Stimulated activated naive CD8-positive, alpha-beta T cell treated with anti-CD3 and anti-CD28 coated beads, Interleukin-15, Interleukin-2, amounts not matched to agents 100 U/mL and 50 U/mL, for 24 hours (primary cell): ENCODE results near the gene MATN1.

Experiments used
- ATAC-seq: fragments of 150-1000 bp; cut with Tn5 transposase; one replicate; pipeline ENCODE4 v1.10.0; 2021
- DNase-seq: peaks from one replicate; pipeline ENCODE4 v3.0.0; 2021

Gene MATN1

DNA sequence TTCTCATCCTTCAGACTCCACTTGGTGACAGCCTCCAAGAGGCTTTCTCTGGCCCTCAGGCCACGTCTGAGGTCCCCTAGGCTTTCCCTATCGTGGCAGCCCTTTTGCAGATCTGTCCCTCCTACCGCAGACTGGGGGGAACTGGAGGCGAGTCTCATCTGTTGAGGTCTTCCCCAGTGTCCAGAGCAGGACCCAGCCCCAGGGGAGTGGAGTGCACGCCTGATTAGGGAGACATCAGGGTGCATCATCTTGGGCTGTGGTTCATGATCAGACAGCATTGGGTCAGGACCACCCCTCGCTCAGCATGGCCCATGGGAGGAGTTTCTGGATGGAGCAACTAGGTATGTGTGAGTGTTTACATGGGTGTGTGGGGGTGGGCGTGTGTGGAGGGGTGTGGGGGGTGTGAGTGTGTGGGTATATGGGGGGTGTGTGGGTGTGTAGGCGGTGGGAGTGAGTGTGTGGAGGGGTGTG is 8.5 kb upstream of the MATN1 start:
- ATAC-seq: peak; percentile 61
- DNase-seq: peak; percentile 22

GRCh38 chr1:30731109-30731805 is 7.9 kb upstream of the MATN1 start:
- no peak for DNase-seq
- ATAC-seq: peak; percentile 24

DNA sequence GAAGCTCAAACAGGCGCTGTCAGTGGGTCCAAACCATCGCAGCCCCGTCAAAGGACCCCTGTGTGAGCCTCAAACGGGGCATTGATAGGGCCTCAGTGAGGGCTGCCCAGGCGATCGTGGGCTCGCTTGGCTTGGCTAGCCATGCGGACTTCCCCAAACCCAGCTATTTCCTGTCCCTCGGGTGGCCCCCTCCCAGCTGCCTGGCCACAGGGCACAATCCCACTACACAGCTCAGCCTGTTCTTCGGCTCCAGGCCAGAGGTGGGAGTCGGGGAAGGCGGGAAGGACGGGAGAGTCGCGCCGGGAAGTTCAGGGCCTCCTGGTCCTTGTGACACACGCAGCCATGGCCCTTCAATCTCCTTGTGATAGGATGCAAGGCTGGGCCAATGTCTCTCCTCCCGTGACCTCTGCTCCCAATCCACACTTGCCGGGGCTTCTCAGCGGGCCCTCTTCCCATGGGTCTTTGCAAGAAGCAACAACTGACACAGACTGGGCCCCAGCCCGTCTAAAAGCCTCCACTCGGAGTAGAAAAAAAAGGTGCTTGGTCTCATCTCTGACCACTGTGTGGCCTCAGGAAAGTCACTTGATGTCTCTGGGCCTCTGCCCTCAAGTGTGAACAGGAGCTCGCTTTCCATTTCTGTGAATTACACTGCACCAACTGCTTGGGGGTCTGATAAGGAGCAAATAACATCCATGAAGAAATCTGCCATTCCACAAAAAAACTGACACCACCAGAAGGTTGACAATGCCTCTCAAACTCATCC is 7.1 kb upstream of the MATN1 start:
- DNase-seq (no peak), ATAC-seq (no peak)

DNA sequence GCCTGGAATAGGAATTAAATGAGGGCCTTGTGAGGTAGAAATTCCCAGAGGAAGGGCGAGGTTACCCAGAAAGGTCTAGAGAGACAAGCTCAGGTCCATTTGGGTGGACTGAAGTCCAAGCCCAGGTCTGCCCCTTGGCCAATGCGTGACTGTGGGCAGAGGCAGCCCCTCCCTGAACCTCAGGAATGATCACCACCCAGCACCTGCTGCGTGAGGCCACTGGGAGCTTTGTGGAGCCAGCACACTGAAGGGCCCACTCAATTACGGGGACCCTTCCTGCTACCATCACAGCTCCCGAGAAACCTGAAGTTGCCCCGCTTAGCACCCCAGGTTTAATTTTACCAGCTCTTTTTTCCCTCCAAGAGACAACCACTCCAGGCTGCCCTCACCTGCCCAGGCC is 6.5 kb upstream of the MATN1 start:
- DNase-seq (no peak), ATAC-seq (no peak)

DNA sequence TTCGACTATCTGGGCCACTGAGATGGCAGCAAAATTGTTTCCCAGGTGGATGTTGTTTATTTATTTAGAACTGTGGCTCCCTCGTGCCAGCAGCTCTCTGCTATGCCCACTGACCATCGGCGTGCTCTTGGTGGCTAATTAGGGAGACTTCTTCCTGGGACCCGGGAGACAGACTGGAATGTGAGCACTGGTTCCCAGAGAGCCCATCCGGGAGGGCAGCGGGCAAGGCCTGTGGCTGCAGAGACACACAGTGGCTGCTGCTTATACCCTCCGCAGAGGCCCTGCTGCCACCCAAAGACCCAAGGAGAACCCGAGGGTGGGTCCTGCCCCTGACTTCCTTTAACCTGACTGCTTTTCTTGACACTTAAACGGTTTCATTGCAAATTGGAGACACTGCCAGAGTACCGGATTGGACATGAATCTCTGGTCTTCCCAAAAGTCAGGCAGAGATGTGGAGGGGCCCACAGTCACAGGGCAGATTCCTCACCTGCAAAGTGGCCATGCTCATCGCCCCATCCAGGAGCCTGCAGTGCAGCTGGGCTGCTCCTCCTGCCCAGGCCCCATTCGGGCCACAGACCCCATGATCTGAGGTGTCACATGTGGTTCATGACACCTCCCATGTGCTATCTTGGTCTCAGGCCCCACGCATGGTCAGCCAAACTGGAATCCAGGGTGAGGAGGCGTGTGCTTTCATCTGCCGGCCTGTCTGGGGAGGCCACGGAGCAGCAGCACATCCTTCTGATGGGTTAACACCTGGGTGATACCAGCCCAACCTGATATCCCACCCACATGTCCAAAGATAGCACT is 5.7 kb upstream of the MATN1 start:
- no peak for DNase-seq
- ATAC-seq: no peak

DNA sequence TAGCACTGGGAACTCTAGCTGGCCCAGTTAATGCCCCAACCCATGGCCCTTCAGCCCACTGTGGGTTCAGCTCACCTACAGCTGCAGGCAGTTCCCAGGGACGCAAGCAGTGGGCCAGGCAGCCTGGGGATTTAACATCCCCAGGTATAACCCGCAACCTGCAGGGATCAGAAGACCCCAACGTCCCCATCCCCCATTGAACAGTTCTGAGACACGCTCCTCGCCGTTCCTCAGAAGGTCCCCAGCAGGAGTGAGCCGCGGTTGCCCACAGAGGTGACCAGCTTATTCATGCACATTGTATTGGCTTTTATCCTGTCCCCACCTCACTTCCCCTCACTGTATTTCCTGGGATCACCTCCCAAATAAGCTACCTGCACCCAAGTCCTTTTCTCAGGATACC is 5.0 kb upstream of the MATN1 start:
- DNase-seq (no peak), ATAC-seq (no peak)

DNA sequence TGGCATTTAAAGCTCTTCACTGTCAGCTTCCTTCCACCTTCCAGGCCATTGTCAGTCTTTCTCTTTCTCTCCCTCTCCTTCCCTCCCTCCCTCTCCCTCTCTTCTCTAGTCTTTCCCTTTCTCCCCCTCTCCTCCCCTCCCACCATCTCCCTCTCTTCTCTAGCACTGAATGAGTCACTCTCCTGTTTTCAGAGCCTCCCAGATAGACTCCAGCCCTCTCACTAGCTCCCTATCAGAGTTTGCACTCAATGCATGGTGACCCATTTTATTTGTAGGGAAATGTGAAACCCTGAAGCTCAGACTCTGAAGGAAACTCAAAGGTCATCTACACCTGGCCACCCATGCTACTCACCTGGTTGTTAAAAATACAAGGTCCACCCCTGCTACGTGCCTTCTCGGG is 4.4 kb upstream of the MATN1 start:
- ATAC-seq (no peak), DNase-seq (no peak)

GRCh38 chr1:30726773-30727684 is 3.6 kb upstream of the MATN1 start:
- ATAC-seq (no peak), DNase-seq (no peak)

GRCh38 chr1:30726236-30726635 is 2.9 kb upstream of the MATN1 start:
- no peak for DNase-seq
- ATAC-seq: no peak

DNA sequence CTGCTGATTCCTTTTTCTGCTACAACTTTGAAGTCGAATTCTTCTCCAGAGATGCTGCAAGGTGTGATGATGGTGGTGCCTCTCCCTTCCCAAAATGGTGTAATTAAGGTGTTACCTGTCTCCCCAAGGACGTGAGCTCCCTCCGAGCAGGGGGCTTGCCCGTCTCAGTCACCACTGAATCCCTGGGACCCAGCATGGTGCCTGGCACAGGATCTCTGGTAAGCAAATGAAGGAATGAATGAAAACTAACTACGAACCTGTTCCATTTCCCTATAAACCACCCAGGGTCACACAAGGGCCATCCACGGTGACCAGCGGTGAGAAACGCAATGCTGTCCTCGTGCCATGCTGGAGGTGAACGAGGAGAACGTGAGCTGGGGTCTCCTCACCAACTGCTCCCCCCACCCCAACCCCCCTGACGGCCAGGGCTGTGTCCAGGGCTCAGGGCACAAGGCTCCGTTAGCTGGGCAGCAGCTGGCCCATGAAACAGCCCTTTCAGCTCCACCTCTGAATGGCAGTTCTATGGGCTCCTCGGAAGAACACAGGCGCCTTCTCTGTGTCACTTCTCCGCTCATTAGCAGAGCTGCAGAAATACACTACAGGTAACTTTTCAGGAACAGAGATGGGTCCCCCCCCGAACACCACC is 2.2 kb upstream of the MATN1 start:
- ATAC-seq (no peak), DNase-seq (no peak)

- DNase-seq: no peak
- ATAC-seq: no peak
Observed at GRCh38 chr1:30724655-30725421, 1.5 kb upstream of the MATN1 start.

GRCh38 chr1:30724175-30724574 is 790 bp upstream of the MATN1 start:
- no peak for ATAC-seq

GRCh38 chr1:30721812-30722537 is 1.4 kb downstream of the MATN1 start:
- no peak for ATAC-seq
- no peak for DNase-seq

More at GRCh38 chr1:30724175-30724574, 790 bp upstream of the MATN1 start:
- DNase-seq: no peak

- DNase-seq (no peak), ATAC-seq (no peak)
Observed at GRCh38 chr1:30721341-30721793, 2.0 kb downstream of the MATN1 start.

DNA sequence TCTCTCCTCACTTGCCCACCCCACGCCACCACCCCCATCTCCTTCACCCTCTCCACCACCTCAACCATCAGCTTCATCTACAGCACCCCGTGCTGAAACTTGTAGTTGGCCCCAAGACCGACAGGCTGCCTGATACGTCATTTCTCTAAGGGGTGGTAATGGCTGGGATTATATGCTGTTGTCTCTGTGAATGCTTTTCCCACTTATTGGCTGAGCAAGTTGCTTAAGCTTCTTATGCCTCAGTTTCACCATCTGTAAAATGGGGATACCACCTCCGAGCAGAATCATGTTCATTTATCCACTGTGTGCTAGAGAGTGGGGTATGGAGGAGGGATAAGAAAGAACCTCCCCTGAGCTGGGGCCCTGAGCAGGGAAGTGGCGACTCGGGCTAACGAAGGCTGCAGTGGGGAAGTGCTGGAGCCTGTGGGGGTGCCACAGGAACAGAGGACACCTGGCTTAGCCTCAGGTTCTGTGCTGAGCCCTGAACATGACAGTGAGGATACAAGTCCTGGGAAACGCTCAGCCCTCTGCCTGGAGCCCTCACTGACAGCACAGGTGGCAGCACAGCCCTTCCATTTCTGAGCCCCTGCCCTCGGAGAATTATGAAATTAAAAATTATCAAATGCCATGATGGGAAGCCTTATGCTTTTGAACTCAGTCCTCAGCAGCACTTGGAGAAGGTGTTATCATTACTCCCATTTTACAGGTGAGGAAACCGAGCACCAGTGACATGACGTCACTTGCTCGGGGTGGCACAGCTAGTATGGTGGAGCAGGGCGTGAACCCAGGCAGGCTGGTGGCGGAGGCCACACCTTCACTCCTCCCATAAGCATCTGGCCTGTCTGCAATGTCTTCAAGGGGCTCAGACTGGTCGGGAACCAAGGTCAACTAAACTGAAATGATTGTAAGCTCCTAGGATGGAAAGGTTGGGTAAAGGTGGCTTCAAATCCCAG is 2.8 kb downstream of the MATN1 start:
- DNase-seq: no peak
- ATAC-seq: no peak

DNA sequence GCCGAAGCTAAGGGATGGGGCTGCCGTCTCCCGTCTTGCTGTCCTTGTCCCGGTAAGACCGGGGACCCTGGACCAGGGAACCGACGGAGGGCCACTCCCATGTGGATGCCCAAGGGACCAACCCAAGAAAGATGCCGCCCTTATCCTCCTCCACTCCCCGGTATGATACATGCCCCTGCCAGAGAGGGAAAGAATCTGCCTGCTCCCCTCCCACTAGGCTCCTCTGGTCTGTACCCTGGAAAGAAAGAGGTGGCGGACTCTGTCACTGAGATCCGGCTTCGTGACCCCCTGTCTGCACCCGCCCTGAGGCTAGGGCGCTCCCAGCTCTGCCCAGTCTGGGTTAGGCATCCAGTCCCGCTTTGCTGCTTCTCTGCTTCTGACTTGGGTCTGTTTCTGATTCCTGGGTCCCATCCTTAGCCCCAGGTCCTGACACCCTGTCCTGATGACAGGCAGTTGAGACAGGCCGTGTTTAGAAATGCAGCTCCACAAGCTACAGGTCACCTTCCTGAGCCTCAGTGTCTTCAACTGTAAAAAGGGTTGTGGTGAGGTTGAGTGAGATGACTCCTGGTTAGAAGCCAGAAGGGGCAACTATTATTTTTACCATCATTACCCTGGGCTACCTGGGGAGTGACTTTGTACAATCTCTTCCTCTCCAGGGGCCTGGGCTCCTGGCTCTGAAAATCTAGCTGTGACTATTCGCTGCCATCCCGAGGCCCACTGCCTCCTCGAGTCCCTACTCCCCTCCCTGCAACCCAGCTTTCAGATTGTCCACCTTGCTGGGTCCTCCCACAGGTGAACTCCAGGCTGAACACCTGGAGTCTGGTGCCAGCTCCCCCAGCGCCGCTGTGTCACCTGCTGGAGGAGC is 3.7 kb downstream of the MATN1 start:
- DNase-seq: no peak

GRCh38 chr1:30718636-30719405 is 4.6 kb downstream of the MATN1 start:
- peak; percentile 73 for ATAC-seq
- DNase-seq: peak; percentile 88

More for the DNA sequence above, 3.7 kb downstream of the MATN1 start:
- no peak for ATAC-seq
